IMR-90 (cell line): Measurements from ENCODE around the gene RYR2. TPM values are rescaled to one million over a fixed set of nuclear protein-coding genes. Genes with fewer than 3 reads are reported as not detected.
A peak's percentile ranks its signal among the peaks of the same experiment; 100 is the strongest.

ENCODE experiments used
- ATAC-seq: fragments of 200-7000 bp; cut with Tn5 transposase; 2 replicates; pipeline ENCODE4 v1.9.1; 2020; ENCODE audit warnings: low read depth, mild to moderate bottlenecking, moderate library complexity
- BruUV-seq: library from RNA; stranded (reverse); fragments of 400-500 nt; replicated peaks from 2 replicates; lab custom pipeline; 2021; lab: Mats Ljungman, UMichigan
- CTCF ChIA-PET: fragments of 300-600 bp; formaldehyde crosslinking; extraction: SDS; loops from one replicate; lab custom pipeline; 2021; ENCODE audit warnings: antibody characterized with exemption; lab: Yijun Ruan, JAX
- POLR2A ChIA-PET: fragments of 300-600 bp; sonication (Branson Sonifier 250); formaldehyde crosslinking; loops from one replicate; lab custom pipeline; 2022; ENCODE audit warnings: antibody characterized with exemption; ENCODE audit not compliant: unreplicated experiment; lab: Charles Lee
- DNase-seq: peaks from one replicate; pipeline ENCODE4 v3.0.0; 2013
- H2AFZ ChIP-seq: replicated peaks from 2 replicates; pipeline ENCODE3; 2013; ENCODE audit warnings: low read length, mild to moderate bottlenecking; ENCODE audit not compliant: poor library complexity
- H2AK5ac ChIP-seq: 2 replicates; pipeline ENCODE4 v1.6.1; 2013; ENCODE audit warnings: low read depth, low read length, inconsistent platforms
- H2AK9ac ChIP-seq: replicated peaks from 2 replicates; pipeline ENCODE3; 2013; ENCODE audit warnings: mild to moderate bottlenecking, low read depth, low read length, moderate library complexity; ENCODE audit not compliant: poor library complexity
- H2BK120ac ChIP-seq: 2 replicates; pipeline ENCODE4 v1.6.1; 2013; ENCODE audit warnings: low read depth, low read length, inconsistent platforms
- H2BK15ac ChIP-seq: 3 replicates; pipeline ENCODE4 v1.6.1; 2013; ENCODE audit warnings: low read depth, low read length, inconsistent platforms
- H2BK20ac ChIP-seq: 2 replicates; pipeline ENCODE4 v1.6.1; 2013; ENCODE audit warnings: low read depth, mild to moderate bottlenecking, inconsistent platforms, low read length, moderate library complexity
- H2BK5ac ChIP-seq: 2 replicates; pipeline ENCODE4 v1.6.1; 2013; ENCODE audit warnings: mild to moderate bottlenecking, low read depth, low read length, inconsistent platforms; ENCODE audit not compliant: poor library complexity, severe bottlenecking
- H3K14ac ChIP-seq: replicated peaks from 2 replicates; pipeline ENCODE4 v1.6.1; 2013; ENCODE audit warnings: low read depth, low read length, inconsistent platforms
- H3K18ac ChIP-seq: 2 replicates; pipeline ENCODE4 v1.6.1; 2013; ENCODE audit warnings: low read depth, low read length, control low read depth
- H3K23ac ChIP-seq: 2 replicates; pipeline ENCODE4 v1.6.1; 2013; ENCODE audit warnings: low read depth, low read length, inconsistent platforms
- H3K27ac ChIP-seq: 2 replicates; pipeline ENCODE4 v1.5.1; 2013; ENCODE audit warnings: mild to moderate bottlenecking, control low read depth, low read length; ENCODE audit not compliant: insufficient read depth
- H3K27me3 ChIP-seq: 2 replicates; pipeline ENCODE4 v1.6.1; 2013; ENCODE audit warnings: low read length; ENCODE audit not compliant: control insufficient read depth, insufficient read depth
- H3K36me3 ChIP-seq: 2 replicates; pipeline ENCODE4 v1.6.1; 2013; ENCODE audit warnings: low read length, mixed read lengths; ENCODE audit not compliant: control insufficient read depth, insufficient read depth
- H3K4ac ChIP-seq: 2 replicates; pipeline ENCODE4 v1.6.1; 2013; ENCODE audit warnings: low read depth, low read length, inconsistent platforms
- H3K4me1 ChIP-seq: 2 replicates; pipeline ENCODE4 v1.6.1; 2013; ENCODE audit warnings: low read length, mixed read lengths; ENCODE audit not compliant: control insufficient read depth, insufficient read depth
- H3K4me2 ChIP-seq: 2 replicates; pipeline ENCODE4 v1.6.1; 2013; ENCODE audit warnings: low read depth, mild to moderate bottlenecking, control low read depth, low read length, moderate library complexity
- H3K4me3 ChIP-seq: 2 replicates; pipeline ENCODE4 v1.5.1; 2013; ENCODE audit warnings: low read depth, mild to moderate bottlenecking, control low read depth, low read length, moderate library complexity; ENCODE audit not compliant: insufficient read depth
- H3K56ac ChIP-seq: 2 replicates; pipeline ENCODE4 v1.6.1; 2013; ENCODE audit warnings: low read length, inconsistent platforms; ENCODE audit not compliant: insufficient read depth; ENCODE audit errors: extremely low read depth
- H3K79me1 ChIP-seq, 2 experiments: 2 replicates each; pipeline ENCODE4 v1.6.1; 2013; ENCODE audit warnings: low read length in 2 of 2, inconsistent platforms in 1 of 2, low read depth in 1 of 2
- H3K9ac ChIP-seq: 2 replicates; pipeline ENCODE4 v1.6.1; 2013; ENCODE audit warnings: low read depth, low read length, control low read depth
- H3K9me1 ChIP-seq: 2 replicates; pipeline ENCODE4 v1.6.1; 2013; ENCODE audit warnings: low read length, inconsistent platforms; ENCODE audit not compliant: insufficient read depth
- H3K9me3 ChIP-seq: 2 replicates; pipeline ENCODE4 v1.6.1; 2013; ENCODE audit warnings: low read length; ENCODE audit not compliant: control insufficient read depth, insufficient read depth
- H4K20me1 ChIP-seq: 2 replicates; pipeline ENCODE4 v1.6.1; 2013; ENCODE audit warnings: low read length, inconsistent platforms; ENCODE audit not compliant: insufficient read depth
- H4K5ac ChIP-seq: 2 replicates; pipeline ENCODE4 v1.6.1; 2013; ENCODE audit warnings: mild to moderate bottlenecking, low read depth, low read length, control low read depth
- H4K8ac ChIP-seq, 2 experiments: 2 replicates each; pipeline ENCODE4 v1.6.1; 2013; ENCODE audit warnings: low read depth in 2 of 2, low read length in 2 of 2, control low read depth in 1 of 2, inconsistent platforms in 1 of 2
- H4K91ac ChIP-seq: 2 replicates; pipeline ENCODE4 v1.6.1; 2013; ENCODE audit warnings: low read depth, low read length, inconsistent platforms; ENCODE audit not compliant: insufficient read depth
- CTCF ChIP-seq: conservative IDR thresholded peaks from 2 replicates; pipeline ENCODE4 v1.5.1; 2012; ENCODE audit warnings: mild to moderate bottlenecking, low read depth, low read length, improper control_type of control experiment
- FOS ChIP-seq: fragments of 150-350 bp; IDR thresholded peaks from 2 replicates; pipeline ENCODE4 v1.6.1; 2016; ENCODE audit warnings: low read depth, low read length
- MAFK ChIP-seq: IDR thresholded peaks from 2 replicates; pipeline ENCODE4 v1.6.1; 2012; ENCODE audit warnings: low read depth, low read length, improper control_type of control experiment
- MAZ ChIP-seq: IDR thresholded peaks from 2 replicates; pipeline ENCODE4 v1.6.1; 2012; ENCODE audit warnings: low read depth, mild to moderate bottlenecking, low read length, improper control_type of control experiment, moderate library complexity, borderline replicate concordance
- MXI1 ChIP-seq: IDR thresholded peaks from 2 replicates; pipeline ENCODE4 v1.6.1; 2012; ENCODE audit warnings: low read depth, mild to moderate bottlenecking, low read length, moderate library complexity, borderline replicate concordance
- NFE2L2 ChIP-seq: fragments of 150-350 bp; IDR thresholded peaks from 2 replicates; pipeline ENCODE4 v1.6.1; 2016; ENCODE audit warnings: low read depth, mild to moderate bottlenecking, low read length
- POLR2A ChIP-seq: IDR thresholded peaks from 2 replicates; pipeline ENCODE4 v1.6.1; 2012; ENCODE audit warnings: mild to moderate bottlenecking, low read depth, low read length
- RFX5 ChIP-seq: IDR thresholded peaks from 2 replicates; pipeline ENCODE4 v1.8.0; 2012; ENCODE audit warnings: low read depth, mild to moderate bottlenecking, low read length, moderate library complexity
- WGBS, 2 experiments: methylation state at CpG; one replicate each; pipeline versions ENCODE4 v1.1.5 to v1.1.7; 2013; ENCODE audit warnings: missing lambda C conversion rate in 2 of 2; ENCODE audit not compliant: insufficient read length in 1 of 2; ENCODE audit errors: extremely low coverage in 2 of 2; 5-methylcytosine and 5-hydroxymethylcytosine counted together
- dilution Hi-C: fragments of 300-500 bp; cut with HindIII; formaldehyde crosslinking; loops from one replicate; pipeline ENCODE4 v1.14.3; 2018; ENCODE audit warnings: low sequenced_read_pairs; ENCODE audit not compliant: unreplicated experiment
- in situ Hi-C: fragments of 300-500 bp; cut with MboI; formaldehyde crosslinking; loops from 3 replicates; pipeline ENCODE4 v1.14.3; 2019; ENCODE audit warnings: low sequenced_read_pairs, inconsistent platforms, mixed read lengths
- intact Hi-C: fragments of 100-400 bp; cut with micrococcal nuclease; formaldehyde crosslinking; loops from 2 replicates; pipeline ENCODE4 v1.10.0; 2022
- polyA plus RNA-seq, 3 experiments: library from polyadenylated mRNA; depleted of rRNA; stranded (reverse); fragments of >200 nt; gene quantifications; 2 replicates each; pipeline ENCODE4 v1.2.3, GENCODE V29; 2012; ENCODE audit warnings: low replicate concordance in 1 of 3
- total RNA-seq: library from RNA; depleted of rRNA; stranded (reverse); fragments of >200 nt; gene quantifications from 2 replicates; pipeline ENCODE4 v1.2.3, GENCODE V29; 2012

RYR2 gene
- total and polyA plus RNA-seq, 2 of the 4 experiments (the other 2 are of a cell fraction), result not detected

- Histone ChIP-seq H3K27ac (no peak overlapping the region), H3K9ac (no peak overlapping the region), H3K4me1 (no peaks in the 10 kb centered on the region), H2BK5ac (no peak overlapping the region), H3K23ac (no peak overlapping the region), H3K79me1 (no peaks in the 10 kb centered on the region), H2AK9ac (no peak overlapping the region), H2AFZ (no peak overlapping the region), H3K56ac (no peak overlapping the region), H3K4ac (no peak overlapping the region), H3K4me2 (no peak overlapping the region), H4K20me1 (no peaks in the 10 kb centered on the region), H2BK20ac (no peak overlapping the region), H4K91ac (no peak overlapping the region), H3K14ac (no peak overlapping the region), H2BK15ac (no peak overlapping the region), H3K36me3 (no peaks in the 10 kb centered on the region), H4K8ac (no peak overlapping the region), H2BK120ac (no peak overlapping the region), H2AK5ac (no peak overlapping the region), H3K27me3 (no peaks in the 10 kb centered on the region), H3K4me3 (no peak overlapping the region), H3K9me1 (no peaks in the 10 kb centered on the region), H3K9me3 (no peaks in the 10 kb centered on the region), H4K5ac (no peak overlapping the region), H3K18ac (no peak overlapping the region)
- DNase-seq (no peak), ATAC-seq (no peak)
- POLR2A ChIA-PET, result no interaction called here
- dilution Hi-C loops (no loop called here), in situ Hi-C loops (no loop called here), intact Hi-C loops (no loop called here)
- CTCF ChIA-PET, result no interaction called here
- no TSS peak for BruUV-seq
- TF ChIP-seq MAZ (no peak), FOS (no peak), NFE2L2 (no peak), MAFK (peak; percentile 60), POLR2A (no peak), RFX5 (no peak), CTCF (no peak), MXI1 (no peak)
- WGBS, 2 experiments, result no CpG with 5 or more reads among the region's 7 CpGs
Observed at GRCh38 chr1:237300642-237301041, 258.7 kb downstream of the RYR2 start.
